ENCODE measurements around the gene ERBB2.
"Not testable (repeated sequence)": the region's sequence is repeated elsewhere in the genome, so short reads cannot be mapped to it uniquely, and the experiment has no call there.

ERBB2 gene

DNA sequence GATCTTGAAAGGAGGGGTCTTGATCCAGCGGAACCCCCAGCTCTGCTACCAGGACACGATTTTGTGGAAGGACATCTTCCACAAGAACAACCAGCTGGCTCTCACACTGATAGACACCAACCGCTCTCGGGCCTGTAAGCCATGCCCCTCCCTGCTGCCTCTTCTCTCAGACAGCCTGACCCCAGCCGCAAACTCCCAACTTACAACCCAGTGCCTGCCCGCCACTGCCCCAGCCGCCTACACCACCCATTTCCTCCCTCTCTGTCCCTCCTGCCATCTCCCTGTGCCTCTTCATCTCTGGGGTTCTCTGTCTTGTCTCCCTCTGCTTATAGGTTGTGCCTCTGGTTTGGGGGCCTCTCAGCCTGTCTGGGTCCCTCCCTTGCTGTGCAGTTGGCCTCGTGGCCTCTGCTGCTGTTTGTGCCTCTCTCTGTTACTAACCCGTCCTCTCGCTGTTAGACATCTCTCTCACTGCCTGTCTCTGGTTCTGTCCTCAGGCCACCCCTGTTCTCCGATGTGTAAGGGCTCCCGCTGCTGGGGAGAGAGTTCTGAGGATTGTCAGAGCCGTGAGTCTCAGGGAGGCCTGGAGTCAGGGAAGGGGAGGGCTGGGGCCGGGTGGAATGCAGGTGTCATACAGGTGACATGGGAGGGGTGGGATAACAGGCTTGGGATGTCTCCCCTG lies 9.6 kb downstream of the ERBB2 start:
- H3K9me3 ChIP-seq (ENCODE audit: control extremely low read depth in 1 of 5, control insufficient read depth in 4 of 5, insufficient read depth in 2 of 5, low read depth in 1 of 5, low read length in 4 of 5) = no peaks in the 10 kb centered on the region
- WGBS (ENCODE audit: insufficient coverage) = 94% methylated on average over 9 of the region's 14 CpGs
- peaks cover 0 to 5% (median 0%) of the 10 kb centered on the region in 4 experiments for H3K4me1 ChIP-seq (ENCODE audit: control extremely low read depth in 1 of 4, control insufficient read depth in 4 of 4, insufficient read depth in 4 of 4, low read length in 3 of 4)
- CTCF ChIA-PET = interaction anchor here (0.9 kb wide), 1 partner anchor 87 kb away, joined by 4 read pairs; no protein-coding TSS in a partner anchor
- no peaks in the 10 kb centered on the region for H3K27me3 ChIP-seq (replicated peaks in 2 of 5; ENCODE audit: control insufficient read depth in 4 of 5, insufficient read depth in 5 of 5, low read length in 4 of 5)
- H3K27ac ChIP-seq (ENCODE audit: insufficient read depth in 1 of 2, low read depth in 1 of 2, low read length in 2 of 2, poor library complexity in 1 of 2, severe bottlenecking in 2 of 2) = no peak overlapping the region
- H3K4me3 ChIP-seq (ENCODE audit: control insufficient read depth in 1 of 7, extremely low read depth in 1 of 7, insufficient read depth in 4 of 7, low read depth in 2 of 7, low read length in 6 of 7) = no peak overlapping the region
- no peaks in the 10 kb centered on the region for H3K36me3 ChIP-seq (ENCODE audit: control insufficient read depth in 4 of 4, insufficient read depth in 4 of 4, low read length in 3 of 4)
- DNase-seq = no peak
- POLR2A ChIA-PET = no interaction called here

DNA sequence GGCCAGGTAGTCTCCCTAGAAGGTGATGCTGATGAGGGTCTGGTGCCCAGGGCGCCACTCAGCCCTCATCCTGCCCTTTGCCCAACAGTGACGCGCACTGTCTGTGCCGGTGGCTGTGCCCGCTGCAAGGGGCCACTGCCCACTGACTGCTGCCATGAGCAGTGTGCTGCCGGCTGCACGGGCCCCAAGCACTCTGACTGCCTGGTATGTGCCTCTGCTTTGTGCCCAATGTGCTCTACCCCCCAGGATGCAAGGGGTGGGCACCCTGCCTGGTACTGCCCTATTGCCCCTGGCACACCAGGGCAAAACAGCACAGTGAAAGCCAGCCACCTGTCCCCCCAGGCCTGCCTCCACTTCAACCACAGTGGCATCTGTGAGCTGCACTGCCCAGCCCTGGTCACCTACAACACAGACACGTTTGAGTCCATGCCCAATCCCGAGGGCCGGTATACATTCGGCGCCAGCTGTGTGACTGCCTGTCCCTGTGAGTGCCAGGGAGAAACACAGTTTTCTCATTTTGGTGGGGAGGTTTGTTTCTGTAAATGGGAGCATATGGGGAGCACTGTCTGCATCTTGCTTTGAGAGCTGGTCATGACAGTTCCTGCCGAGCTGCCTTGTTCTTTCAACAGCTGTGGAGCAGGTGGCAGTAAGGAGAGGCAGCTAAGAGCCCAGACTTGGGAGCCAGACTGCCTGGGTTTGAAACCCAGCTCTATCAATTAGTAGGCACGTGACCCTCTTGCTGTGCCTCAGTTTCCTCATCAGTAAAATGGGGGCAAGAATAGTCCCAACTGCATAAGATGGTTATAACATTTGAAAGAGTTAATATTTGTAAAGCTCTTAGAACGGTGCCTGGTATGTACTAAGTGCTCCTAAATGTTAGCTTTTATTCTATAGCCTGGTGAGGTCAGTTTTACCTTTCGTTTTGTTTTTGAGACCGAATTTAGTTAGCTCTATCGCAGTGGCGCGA lies 10.4 kb downstream of the ERBB2 start:
- 97% methylated on average over 19 of the region's 20 CpGs for WGBS (ENCODE audit: insufficient coverage)
- POLR2A ChIA-PET = interaction anchor here (0.6 kb wide), 1 partner anchor 27 kb away, joined by 5 read pairs; no protein-coding TSS in a partner anchor

DNA sequence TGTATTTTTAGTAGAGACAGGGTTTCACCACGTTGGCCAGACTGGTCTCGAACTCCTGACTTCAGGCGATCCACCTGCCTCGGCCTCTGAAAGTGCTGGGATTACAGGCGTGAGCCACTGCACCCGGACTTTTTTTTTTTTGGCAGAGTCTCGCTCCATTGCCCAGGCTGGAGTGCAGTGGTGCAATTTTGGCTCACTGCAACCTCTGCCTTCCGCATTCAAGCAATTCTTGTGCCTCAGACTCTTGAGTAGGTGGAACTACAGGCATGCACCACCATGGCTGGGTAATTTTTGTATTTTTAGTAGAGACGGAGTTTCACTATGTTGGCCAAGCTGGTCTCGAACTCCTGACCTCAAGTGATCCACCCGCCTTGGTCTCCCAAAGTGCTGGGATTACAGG lies 11.2 kb downstream of the ERBB2 start:
- over 99% methylated on average over 10 of the region's 11 CpGs for WGBS (ENCODE audit: insufficient coverage)
- H3K9me3 ChIP-seq (ENCODE audit: control extremely low read depth in 1 of 5, control insufficient read depth in 4 of 5, insufficient read depth in 2 of 5, low read depth in 1 of 5, low read length in 4 of 5); H3K4me1 ChIP-seq (ENCODE audit: control extremely low read depth in 1 of 4, control insufficient read depth in 4 of 4, insufficient read depth in 4 of 4, low read length in 3 of 4); H3K27me3 ChIP-seq (replicated peaks in 2 of 5; ENCODE audit: control insufficient read depth in 4 of 5, insufficient read depth in 5 of 5, low read length in 4 of 5); H3K27ac ChIP-seq (ENCODE audit: insufficient read depth in 1 of 2, low read depth in 1 of 2, low read length in 2 of 2, poor library complexity in 1 of 2, severe bottlenecking in 2 of 2); DNase-seq; H3K36me3 ChIP-seq (ENCODE audit: control insufficient read depth in 4 of 4, insufficient read depth in 4 of 4, low read length in 3 of 4); H3K4me3 ChIP-seq (ENCODE audit: control insufficient read depth in 1 of 7, extremely low read depth in 1 of 7, insufficient read depth in 4 of 7, low read depth in 2 of 7, low read length in 6 of 7): not testable (repeated sequence)
- ChIA-PET CTCF (interaction anchor here (0.8 to 1.1 kb wide), 2 partner anchors 9 to 19 kb away, joined by 3 to 4 read pairs; partner anchors contain the start of gene MIEN1), POLR2A (interaction anchor here (0.6 kb wide), 1 partner anchor 26 kb away, joined by 5 read pairs; no protein-coding TSS in a partner anchor)

More for the DNA sequence above, 10.4 kb downstream of the ERBB2 start:
- Histone ChIP-seq H3K4me3 (ENCODE audit: control insufficient read depth in 1 of 7, extremely low read depth in 1 of 7, insufficient read depth in 4 of 7, low read depth in 2 of 7, low read length in 6 of 7) (no peak overlapping the region), H3K4me1 (ENCODE audit: control extremely low read depth in 1 of 4, control insufficient read depth in 4 of 4, insufficient read depth in 4 of 4, low read length in 3 of 4) (peaks cover 0 to 5% (median 0%) of the 10 kb centered on the region in 4 experiments), H3K36me3 (ENCODE audit: control insufficient read depth in 4 of 4, insufficient read depth in 4 of 4, low read length in 3 of 4) (no peaks in the 10 kb centered on the region), H3K27ac (ENCODE audit: insufficient read depth in 1 of 2, low read depth in 1 of 2, low read length in 2 of 2, poor library complexity in 1 of 2, severe bottlenecking in 2 of 2) (no peak overlapping the region), H3K9me3 (ENCODE audit: control extremely low read depth in 1 of 5, control insufficient read depth in 4 of 5, insufficient read depth in 2 of 5, low read depth in 1 of 5, low read length in 4 of 5) (no peaks in the 10 kb centered on the region), H3K27me3 (replicated peaks in 2 of 5; ENCODE audit: control insufficient read depth in 4 of 5, insufficient read depth in 5 of 5, low read length in 4 of 5) (no peaks in the 10 kb centered on the region)
- CTCF ChIA-PET = interaction anchor here (0.8 to 1.1 kb wide), 2 partner anchors 10 to 20 kb away, joined by 3 to 4 read pairs; partner anchors contain the start of gene MIEN1
- DNase-seq = no peak

DNA sequence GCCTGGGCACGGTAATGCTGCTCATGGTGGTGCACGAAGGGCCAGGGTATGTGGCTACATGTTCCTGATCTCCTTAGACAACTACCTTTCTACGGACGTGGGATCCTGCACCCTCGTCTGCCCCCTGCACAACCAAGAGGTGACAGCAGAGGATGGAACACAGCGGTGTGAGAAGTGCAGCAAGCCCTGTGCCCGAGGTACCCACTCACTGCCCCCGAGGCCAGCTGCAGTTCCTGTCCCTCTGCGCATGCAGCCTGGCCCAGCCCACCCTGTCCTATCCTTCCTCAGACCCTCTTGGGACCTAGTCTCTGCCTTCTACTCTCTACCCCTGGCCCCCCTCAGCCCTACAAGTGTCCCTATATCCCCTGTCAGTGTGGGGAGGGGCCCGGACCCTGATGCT lies 12.0 kb downstream of the ERBB2 start:
- Histone ChIP-seq H3K9me3 (ENCODE audit: control extremely low read depth in 1 of 5, control insufficient read depth in 4 of 5, insufficient read depth in 2 of 5, low read depth in 1 of 5, low read length in 4 of 5) (no peaks in the 10 kb centered on the region), H3K4me3 (ENCODE audit: control insufficient read depth in 1 of 7, extremely low read depth in 1 of 7, insufficient read depth in 4 of 7, low read depth in 2 of 7, low read length in 6 of 7) (no peak overlapping the region), H3K27ac (ENCODE audit: insufficient read depth in 1 of 2, low read depth in 1 of 2, low read length in 2 of 2, poor library complexity in 1 of 2, severe bottlenecking in 2 of 2) (no peak overlapping the region), H3K27me3 (replicated peaks in 2 of 5; ENCODE audit: control insufficient read depth in 4 of 5, insufficient read depth in 5 of 5, low read length in 4 of 5) (no peaks in the 10 kb centered on the region), H3K4me1 (ENCODE audit: control extremely low read depth in 1 of 4, control insufficient read depth in 4 of 4, insufficient read depth in 4 of 4, low read length in 3 of 4) (peaks cover 0 to 5% (median 0%) of the 10 kb centered on the region in 4 experiments), H3K36me3 (ENCODE audit: control insufficient read depth in 4 of 4, insufficient read depth in 4 of 4, low read length in 3 of 4) (no peaks in the 10 kb centered on the region)
- WGBS (ENCODE audit: insufficient coverage) = 97% methylated on average over 7 of the region's 10 CpGs
- POLR2A ChIA-PET = no interaction called here
- no peak for DNase-seq
- CTCF ChIA-PET = interaction anchor here (0.7 kb wide), 1 partner anchor 12 kb away, joined by 3 read pairs; no protein-coding TSS in a partner anchor

DNA sequence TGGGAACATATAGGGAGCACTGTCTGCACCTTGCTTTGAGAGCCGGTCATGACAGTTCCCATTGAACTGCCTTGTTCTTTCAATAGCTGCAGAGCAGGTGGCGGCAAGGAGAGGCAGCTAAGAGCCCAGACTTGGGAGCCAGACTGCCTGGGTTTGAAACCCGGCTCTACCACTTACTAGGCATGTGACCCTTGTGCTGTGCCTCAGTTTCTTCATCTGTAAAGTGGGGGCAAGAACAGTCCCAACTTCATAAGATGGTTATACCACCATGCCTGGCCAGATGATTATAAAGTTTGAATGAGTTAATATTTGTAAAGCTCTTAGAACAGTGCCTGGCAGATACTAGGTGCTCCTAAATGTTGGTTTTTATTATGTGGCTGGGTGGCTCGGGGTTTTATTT lies 14.4 kb downstream of the ERBB2 start:
- Histone ChIP-seq H3K4me1 (ENCODE audit: control extremely low read depth in 1 of 4, control insufficient read depth in 4 of 4, insufficient read depth in 4 of 4, low read length in 3 of 4) (no peaks in the 10 kb centered on the region), H3K27ac (ENCODE audit: insufficient read depth in 1 of 2, low read depth in 1 of 2, low read length in 2 of 2, poor library complexity in 1 of 2, severe bottlenecking in 2 of 2) (no peak overlapping the region), H3K27me3 (replicated peaks in 2 of 5; ENCODE audit: control insufficient read depth in 4 of 5, insufficient read depth in 5 of 5, low read length in 4 of 5) (no peaks in the 10 kb centered on the region), H3K4me3 (ENCODE audit: control insufficient read depth in 1 of 7, extremely low read depth in 1 of 7, insufficient read depth in 4 of 7, low read depth in 2 of 7, low read length in 6 of 7) (no peak overlapping the region), H3K9me3 (ENCODE audit: control extremely low read depth in 1 of 5, control insufficient read depth in 4 of 5, insufficient read depth in 2 of 5, low read depth in 1 of 5, low read length in 4 of 5) (no peaks in the 10 kb centered on the region), H3K36me3 (ENCODE audit: control insufficient read depth in 4 of 4, insufficient read depth in 4 of 4, low read length in 3 of 4) (no peaks in the 10 kb centered on the region)
- WGBS (ENCODE audit: insufficient coverage) = 87% methylated on average over 3 of the region's 4 CpGs
- ChIA-PET CTCF (interaction anchor here (0.8 kb wide), 1 partner anchor 9 kb away, joined by 3 read pairs; no protein-coding TSS in a partner anchor), POLR2A (no interaction called here)
- no peak for DNase-seq

DNA sequence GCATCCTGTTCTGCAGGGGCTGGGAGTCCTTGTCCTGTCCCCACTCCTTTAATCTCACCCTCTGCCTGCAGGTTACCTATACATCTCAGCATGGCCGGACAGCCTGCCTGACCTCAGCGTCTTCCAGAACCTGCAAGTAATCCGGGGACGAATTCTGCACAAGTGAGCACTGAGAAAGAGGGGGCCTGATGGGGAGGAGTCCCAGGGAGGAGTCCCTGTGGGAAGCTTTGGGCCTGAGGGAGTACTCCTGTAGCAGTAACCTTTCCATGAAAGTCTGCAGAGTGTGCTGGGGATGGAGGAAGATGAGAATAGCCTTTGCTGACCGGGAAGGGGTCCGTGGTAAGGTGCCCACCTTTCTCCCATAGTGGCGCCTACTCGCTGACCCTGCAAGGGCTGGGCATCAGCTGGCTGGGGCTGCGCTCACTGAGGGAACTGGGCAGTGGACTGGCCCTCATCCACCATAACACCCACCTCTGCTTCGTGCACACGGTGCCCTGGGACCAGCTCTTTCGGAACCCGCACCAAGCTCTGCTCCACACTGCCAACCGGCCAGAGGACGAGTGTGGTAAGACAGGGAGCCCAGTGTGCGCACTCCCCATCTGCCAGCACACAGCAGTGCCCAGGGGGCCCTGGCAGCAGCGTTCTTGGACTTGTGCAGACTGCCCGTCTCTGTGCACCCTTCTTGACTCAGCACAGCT lies 15.7 kb downstream of the ERBB2 start:
- 96% methylated on average over 12 of the region's 18 CpGs for WGBS (ENCODE audit: insufficient coverage)
- no peak overlapping the region for H3K4me3 ChIP-seq (ENCODE audit: control insufficient read depth in 1 of 7, extremely low read depth in 1 of 7, insufficient read depth in 4 of 7, low read depth in 2 of 7, low read length in 6 of 7)
- H3K27ac ChIP-seq (ENCODE audit: insufficient read depth in 1 of 2, low read depth in 1 of 2, low read length in 2 of 2, poor library complexity in 1 of 2, severe bottlenecking in 2 of 2) = no peak overlapping the region
- H3K9me3 ChIP-seq (ENCODE audit: control extremely low read depth in 1 of 5, control insufficient read depth in 4 of 5, insufficient read depth in 2 of 5, low read depth in 1 of 5, low read length in 4 of 5) = no peaks in the 10 kb centered on the region
- no peaks in the 10 kb centered on the region for H3K36me3 ChIP-seq (ENCODE audit: control insufficient read depth in 4 of 4, insufficient read depth in 4 of 4, low read length in 3 of 4)
- no peaks in the 10 kb centered on the region for H3K4me1 ChIP-seq (ENCODE audit: control extremely low read depth in 1 of 4, control insufficient read depth in 4 of 4, insufficient read depth in 4 of 4, low read length in 3 of 4)
- CTCF ChIA-PET = no interaction called here
- H3K27me3 ChIP-seq (replicated peaks in 2 of 5; ENCODE audit: control insufficient read depth in 4 of 5, insufficient read depth in 5 of 5, low read length in 4 of 5) = no peaks in the 10 kb centered on the region
- no peak for DNase-seq
- POLR2A ChIA-PET = no interaction called here

Measured in common myeloid progenitor, CD34-positive (primary cell).